Mucosa of gallbladder (tissue), 1 donor: ENCODE data around the gene MRPL20. TPM values are rescaled to one million over a fixed set of nuclear protein-coding genes. Genes with fewer than 3 reads are reported as not detected.
"Not testable (repeated sequence)": the region's sequence is repeated elsewhere in the genome, so short reads cannot be mapped to it uniquely, and the experiment has no call there.

Experiments used
- DNase-seq: peaks from one replicate; pipeline ENCODE4 v3.0.0-alpha.2; 2020; ENCODE audit warnings: low spot score
- total RNA-seq: library from RNA; stranded (reverse); gene quantifications from one replicate; pipeline ENCODE4 v1.2.1, GENCODE V29; 2021
- donor health status: DM: no; HTN: no; CAD: no.

MRPL20 gene
- total RNA-seq, 1 donor from 2014 or later, result 99.2 TPM

DNA sequence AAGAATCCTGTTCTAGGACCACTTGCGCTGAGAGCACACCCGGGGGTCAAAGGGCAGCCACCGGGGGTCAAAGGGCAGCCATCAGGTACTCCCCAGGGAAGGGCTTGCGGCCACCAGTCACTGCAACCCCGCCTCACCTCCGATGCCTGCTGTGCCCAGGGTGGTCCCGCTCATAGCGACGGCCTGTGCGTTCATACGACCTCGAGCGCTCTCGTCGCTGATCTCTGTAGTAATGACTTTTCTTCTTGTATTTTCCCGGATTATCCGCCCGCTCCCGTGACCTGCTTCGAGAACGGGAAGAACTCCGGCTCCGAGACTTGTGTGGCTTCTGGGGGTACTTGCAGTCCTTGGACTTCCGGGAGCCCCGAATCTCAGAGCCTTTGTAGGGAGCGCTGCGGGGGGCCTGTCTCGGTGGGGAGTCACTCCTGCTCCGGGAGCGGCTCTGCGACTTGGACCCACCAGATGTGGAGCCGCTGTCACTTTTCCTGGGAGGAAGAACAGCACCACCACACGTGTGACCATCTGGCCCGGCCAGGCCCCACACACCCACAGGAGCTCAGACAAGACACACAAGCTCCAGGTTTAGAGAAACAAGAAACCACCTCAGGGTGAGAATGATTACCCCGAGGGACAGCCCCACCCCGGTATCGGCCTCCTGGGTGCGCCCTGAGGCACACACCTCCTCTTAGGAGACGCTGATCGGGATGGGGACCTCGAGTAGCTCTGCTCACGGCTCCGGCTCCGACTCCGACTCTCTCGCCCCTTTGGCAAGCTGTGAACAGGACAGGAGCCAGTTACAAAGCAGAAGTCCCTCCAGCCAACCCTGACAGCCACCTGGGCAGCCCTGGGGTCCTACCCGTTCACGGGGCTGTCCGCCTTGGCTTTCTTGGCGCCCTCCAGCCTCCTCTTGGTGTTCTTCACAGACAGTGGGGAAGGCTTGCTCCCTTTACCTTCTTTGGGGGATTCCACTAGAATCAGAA, 19.7 kb downstream of the MRPL20 start:
- DNase-seq, result no peak

DNA sequence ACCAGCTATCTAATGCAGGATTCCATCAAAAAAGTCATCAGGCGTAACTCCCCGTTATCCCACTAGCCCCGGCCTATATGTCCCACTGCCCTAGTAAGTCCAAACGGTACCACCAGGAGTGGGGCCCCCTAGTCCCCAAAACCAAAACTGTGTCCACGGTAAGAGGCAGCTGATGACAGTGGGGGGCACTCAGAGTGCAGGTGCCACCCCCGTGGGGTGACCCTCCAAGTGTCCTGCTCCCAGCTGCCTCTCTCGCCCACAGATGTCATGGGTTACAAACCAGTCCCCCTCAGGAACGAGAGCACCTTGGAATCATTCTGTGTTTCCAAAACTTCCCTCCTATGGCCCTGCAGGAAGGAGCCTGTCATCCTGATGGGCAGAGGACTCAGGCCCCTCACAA, 21.2 kb downstream of the MRPL20 start:
- DNase-seq, result no peak

DNA sequence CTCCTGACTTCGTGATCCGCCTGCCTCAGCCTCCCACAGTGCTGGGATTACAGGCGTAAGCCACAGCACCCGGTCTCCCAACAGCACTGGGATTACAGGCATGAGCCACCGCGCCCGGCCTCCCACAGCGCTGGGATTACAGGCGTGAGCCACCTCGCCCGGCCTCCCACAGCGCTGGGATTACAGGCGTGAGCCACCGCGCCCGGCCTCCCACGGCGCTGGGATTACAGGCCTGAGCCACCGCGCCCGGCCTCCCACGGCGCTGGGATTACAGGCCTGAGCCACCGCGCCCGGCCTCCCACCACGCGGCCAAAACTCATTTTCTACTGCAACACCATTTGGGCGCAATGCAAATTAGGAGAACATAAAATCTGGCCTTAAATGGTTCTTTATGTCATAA, 21.8 kb downstream of the MRPL20 start:
- DNase-seq, result not testable (repeated sequence)

GRCh38 chr1:1381294-1381693, 25.8 kb downstream of the MRPL20 start:
- DNase-seq, result no peak

- DNase-seq, result no peak
Observed at GRCh38 chr1:1380860-1381259, 26.2 kb downstream of the MRPL20 start.

DNA sequence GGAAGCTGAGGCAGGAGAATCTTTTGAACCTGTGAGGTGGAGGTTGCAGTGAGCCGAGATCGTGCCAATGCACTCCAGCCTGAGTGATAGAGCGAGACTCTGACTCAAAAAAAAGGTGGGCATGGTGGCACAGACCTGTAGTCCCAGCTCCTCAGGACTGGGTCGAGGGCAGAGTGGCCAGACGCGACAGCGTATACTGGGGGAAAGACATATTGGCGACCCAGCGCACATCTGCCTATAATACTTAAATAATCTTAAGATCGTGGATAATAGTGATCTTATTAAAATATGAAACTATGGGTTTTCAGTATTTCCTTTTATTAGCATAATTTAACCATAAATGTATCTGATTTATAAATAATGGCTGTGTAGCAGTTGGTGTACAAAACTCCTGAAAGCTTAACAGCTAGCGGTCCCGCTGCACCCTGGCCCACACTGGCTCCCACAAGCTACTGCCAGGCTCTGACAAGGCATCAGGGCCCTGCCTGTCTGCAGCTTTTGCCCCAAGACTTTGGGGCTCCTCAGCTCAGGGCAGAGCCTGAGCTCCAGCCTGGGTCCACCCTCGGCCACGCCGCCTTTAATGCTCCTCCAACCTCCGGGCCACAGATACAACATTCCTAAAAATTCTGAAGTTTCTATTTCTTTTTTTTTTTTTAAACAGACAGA, 29.4 kb downstream of the MRPL20 start:
- no peak for DNase-seq

GRCh38 chr1:1376551-1377226, 30.4 kb downstream of the MRPL20 start:
- DNase-seq, result no peak

DNA sequence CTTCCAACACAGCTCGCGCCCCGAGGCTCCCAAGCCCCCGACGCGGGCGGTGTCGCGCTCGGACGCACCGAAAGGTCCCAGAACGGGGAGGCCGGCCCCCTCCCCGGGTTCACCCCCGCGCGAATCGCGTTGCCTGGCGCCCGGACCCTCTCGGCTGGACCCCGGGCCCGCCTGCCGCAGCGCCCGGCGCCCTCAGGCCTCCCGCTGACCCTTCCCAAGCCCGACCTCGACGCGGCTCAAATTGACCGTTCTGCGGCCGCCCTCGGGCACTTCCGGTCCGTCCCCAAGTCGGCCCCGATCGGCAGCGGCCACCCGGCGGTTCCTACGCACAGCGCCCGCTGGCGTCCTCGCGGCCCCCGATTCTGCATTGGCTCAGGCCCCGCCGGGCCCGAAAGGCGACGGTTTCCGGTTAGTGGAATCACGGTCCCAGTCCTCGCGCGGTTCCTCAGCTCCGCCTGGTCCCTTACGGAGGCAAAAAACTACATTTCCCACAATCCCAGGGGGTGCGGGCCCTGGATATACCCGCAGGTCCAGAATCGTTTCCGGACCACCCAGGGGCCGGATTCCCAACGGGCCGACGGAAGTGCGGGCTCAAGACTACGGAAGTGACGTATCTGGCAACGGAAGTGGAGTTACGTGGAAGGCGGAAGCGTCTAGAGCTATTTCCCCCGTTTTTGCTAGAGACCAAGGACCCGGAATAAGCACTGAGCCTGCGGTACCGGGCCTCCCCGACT, 32.0 kb downstream of the MRPL20 start, which contains the start of gene AURKAIP1:
Gene AURKAIP1, minus strand, starts transcription at position 279 of the 734 bp plus-strand sequence. CDS start 451 bp downstream, outside the sequence.
- peak; percentile 99 for DNase-seq

- DNase-seq, result no peak
Observed at GRCh38 chr1:1374589-1374928, 32.5 kb downstream of the MRPL20 start.

DNA sequence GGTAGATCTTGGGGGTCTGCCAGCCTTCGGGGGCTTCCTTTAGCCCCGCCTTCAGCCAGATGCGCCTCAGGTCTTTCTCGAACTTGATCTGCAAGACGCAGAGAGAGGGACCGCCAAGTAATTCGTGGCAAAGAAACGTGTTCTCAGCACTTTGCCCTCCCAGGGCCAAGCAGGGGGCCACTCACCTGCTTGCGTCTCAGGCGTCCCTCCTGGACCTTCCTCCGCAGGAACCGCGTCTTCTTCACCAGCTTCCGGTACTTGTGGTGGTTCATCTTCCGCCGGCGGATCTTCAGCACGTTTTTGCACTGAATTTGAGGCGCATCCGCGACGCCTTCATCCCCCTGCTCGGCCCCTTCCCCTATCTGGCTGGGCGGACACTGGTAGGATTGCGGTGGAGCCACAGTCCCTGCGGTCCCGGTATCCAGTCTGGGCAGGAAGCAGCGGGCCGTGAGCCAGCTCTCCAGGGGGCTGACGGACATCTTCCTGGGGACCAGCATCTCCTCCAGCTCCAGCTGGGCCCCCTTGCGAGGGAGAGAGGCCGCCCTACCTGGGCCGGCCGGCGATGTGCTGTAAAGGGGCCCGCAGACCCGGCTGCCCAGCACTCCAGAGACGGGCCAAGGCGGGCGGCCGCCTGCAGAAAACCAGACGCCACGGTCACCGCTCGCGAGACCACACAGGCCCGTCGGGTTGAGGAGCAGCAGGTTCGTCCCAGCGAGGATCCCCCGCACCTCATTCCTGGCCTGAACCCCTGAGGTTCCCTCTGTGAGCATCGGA, 33.1 kb downstream of the MRPL20 start:
- no peak for DNase-seq

DNA sequence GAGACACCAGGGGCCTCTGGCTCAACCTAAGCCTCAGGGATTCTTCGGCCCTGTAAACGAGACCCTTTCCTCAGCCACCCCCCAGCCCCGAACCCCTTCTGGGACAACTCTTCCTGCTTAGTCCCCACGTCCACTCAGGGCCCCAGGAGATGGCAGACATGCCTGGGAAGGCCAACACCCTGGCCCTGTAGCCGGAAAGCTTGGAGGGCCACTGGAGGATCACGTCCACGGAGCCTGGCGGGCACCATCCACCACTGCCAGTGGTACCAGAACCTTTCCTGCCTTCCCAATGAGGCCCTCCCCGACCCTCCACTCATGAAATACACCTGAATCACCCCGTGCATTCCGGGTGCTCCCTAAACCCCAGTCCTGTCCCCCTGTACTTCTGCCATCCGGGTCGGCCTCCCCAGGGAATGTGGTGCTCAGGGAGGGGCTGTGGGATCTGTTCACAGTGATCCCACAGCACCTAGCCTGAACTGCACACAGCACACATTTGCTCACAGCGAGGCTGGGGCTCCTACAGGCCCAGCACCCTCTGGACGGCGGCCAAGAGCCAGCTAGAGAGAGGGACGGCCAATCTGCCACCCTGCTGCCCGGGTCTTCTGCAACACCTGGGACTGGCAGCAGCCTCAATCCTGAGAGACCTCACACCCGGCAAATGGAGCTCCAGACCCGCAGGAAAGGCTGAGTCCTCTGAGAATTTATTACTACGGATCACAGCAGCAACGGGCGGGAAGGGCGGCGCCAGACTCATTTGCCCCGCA, 33.9 kb downstream of the MRPL20 start:
- DNase-seq, result no peak

DNA sequence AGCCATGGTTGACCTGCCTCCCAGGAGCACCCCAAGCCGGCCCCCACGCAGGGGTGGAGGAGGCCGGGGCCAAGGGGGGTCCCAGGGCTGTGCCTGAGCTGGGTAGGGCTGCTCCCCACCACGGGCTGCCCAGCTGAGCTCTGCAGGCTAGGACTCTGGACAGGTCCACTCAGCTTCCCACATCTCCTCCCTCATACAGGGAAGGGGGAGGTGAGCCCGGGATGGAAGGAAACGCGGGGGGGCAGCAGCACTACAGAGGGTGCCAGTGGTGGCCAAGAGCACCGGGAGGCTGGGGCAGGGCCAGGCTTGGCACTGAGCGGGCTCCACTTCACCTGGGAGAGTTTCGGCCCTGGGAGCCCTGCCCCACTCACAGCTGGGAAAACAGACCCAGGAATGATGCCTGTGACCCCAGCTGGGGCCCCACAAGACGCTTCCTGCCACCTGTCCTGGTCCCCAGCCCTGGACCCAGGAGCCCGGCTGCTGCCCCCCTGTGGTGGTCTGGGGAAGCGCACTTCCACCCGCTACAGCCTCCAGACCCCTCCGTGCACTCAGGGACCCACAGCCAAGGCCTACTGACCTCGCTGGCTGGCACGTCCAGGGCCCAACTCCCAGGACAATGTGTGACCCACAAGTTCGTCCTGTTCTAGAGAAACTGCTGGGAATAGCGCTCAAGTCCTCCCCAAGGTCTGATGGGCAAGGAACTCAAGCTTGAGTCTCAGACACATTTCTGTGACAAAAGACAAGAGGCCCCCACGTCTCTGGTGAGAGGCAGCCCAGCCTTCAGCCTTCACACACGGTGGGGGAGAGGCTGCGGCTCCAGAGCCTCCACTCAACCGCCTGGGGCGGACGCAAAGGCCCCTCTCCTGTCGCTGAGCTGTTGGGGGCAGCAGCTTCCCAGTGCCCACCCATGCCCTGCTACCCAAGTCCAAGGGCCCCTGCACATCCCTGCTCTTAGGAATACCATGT, 35.1 kb downstream of the MRPL20 start:
- DNase-seq, result peak; percentile 60

- DNase-seq, result no peak
Observed at GRCh38 chr1:1371364-1371745, 35.7 kb downstream of the MRPL20 start.

- DNase-seq, result no peak
Observed at GRCh38 chr1:1370771-1371300, 36.3 kb downstream of the MRPL20 start.

GRCh38 chr1:1370094-1370493, 37.0 kb downstream of the MRPL20 start:
- not testable (repeated sequence) for DNase-seq

GRCh38 chr1:1367315-1367714, 39.8 kb downstream of the MRPL20 start:
- DNase-seq, result no peak

- DNase-seq, result no peak
Observed at GRCh38 chr1:1366699-1367066, 40.4 kb downstream of the MRPL20 start.

DNA sequence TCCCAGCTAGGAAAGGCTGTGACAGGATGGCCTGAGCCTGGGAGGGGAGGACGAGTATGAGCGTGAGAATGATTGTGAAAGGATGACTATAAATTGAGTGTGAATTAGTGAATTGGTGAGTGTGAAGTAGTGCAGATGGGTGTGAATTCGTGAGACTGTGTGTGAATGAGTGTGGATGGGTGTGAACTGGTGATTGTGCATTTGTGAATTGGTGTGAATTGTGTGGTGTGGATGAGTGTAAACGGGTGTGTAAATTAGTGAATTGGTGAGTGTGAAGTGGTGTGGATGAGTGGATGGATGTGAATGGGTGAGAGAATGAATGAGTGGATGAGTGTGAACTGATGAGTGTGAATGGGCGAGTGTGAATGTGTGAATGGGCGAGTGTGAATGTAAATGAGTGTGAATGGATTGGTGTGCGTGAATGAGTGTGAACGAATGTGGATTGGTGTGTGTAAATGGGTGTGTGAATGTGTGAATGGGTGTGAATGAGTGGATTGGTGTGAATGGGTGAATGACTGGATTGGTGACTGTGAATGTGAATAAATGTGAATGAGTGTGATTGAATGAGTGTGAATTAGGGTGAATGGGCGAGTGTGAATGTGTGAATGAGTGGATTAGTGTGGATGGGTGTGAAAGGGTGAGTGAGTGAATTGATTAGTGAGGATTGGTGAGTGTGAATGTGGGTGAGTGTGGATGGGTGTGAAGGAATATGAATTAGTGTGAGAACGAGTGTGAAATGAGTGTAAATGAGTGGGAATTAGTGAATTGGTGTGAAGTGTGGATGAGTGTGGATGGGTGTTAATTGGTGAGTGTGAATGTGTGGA, 41.0 kb downstream of the MRPL20 start:
- DNase-seq, result no peak
